GM12892 (cell line): ENCODE measurements around the gene CEP104.
A peak's percentile ranks its signal among the peaks of the same experiment; 100 is the strongest.

ENCODE experiments used
- POLR2A ChIP-seq: IDR thresholded peaks from 2 replicates; pipeline ENCODE4 v1.6.1; 2011; ENCODE audit warnings: low read depth, low read length, control low read depth
- POLR2AphosphoS5 ChIP-seq: IDR thresholded peaks from 2 replicates; pipeline ENCODE4 v1.6.1; 2011; ENCODE audit warnings: low read depth, low read length, control low read depth

GRCh38 chr1:3856923-3857790 lies at the start of gene CEP104, which contains the start of gene DFFB:
- no peak for TF ChIP-seq POLR2AphosphoS5
- TF ChIP-seq POLR2A = peak; percentile 59; the same call in 1 of the 2 replicates
